Activated CD4-positive, alpha-beta T cell treated with anti-CD3 and anti-CD28 coated beads for 48 hours (primary cell): ENCODE results near the gene EHD4.

Source experiments
- DNase-seq: peaks from one replicate; pipeline ENCODE4 v3.0.0-alpha.2; 2020

Gene EHD4

DNA sequence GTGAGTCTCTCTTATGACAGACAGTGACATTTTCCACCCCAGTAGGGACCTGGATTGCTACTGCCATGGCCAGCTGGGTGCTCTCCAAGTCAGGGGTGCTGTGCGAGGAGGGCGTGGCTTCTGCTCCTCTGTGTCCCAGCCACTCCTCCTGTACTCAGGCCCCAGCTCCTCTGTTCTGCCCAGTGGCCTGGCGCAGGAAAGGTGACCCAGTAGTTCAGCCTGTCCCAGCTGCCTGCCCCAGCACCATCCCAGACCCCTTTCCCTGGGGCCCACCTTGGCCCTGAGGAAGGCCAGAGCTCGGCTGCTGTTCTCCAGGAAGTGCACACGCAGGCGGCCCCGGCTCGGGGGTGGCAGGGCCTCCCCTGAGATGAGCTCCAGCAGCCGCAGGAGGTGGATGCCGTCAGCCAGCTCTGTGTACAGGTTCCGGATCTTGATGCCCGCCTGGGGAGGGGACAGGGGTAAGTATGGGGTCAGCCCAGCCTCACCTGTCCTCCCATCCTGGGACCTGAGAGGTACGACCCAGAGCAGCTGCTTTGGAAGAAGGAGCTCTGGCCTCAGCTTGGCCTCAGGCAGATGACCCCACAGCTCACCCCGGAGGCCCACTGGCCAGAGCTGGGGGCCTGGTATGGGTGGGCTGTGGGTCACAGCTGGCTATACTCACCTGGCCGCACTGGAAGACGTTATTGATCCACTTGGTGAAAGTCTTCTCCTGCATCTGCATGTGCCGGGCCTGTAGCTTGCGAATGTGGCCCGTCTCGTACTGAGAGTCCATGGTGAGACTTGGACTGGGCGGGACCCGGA lies 79.5 kb downstream of the EHD4 start:
- DNase-seq: no peak

DNA sequence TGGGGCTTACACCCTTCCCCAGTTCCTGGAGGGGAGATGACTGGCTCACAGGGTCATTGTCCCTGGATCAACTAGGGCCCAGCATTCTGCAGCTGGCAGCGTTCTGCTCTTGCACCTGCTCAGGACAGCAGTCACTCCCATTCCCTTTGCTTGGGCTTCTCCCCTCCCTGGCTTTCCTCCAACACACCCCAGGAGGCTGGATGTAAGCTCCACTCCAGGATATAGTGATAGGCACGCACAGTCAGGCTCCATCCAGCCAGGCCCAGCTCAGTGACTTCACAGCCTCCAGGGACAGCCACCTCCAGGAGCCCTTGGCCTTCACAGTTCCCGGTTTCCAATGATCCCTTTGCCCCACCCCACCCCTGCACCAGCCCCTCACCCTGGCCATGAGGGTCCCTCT lies 80.4 kb downstream of the EHD4 start:
- DNase-seq: no peak

- no peak for DNase-seq
Observed at GRCh38 chr15:41891226-41891625, 81.1 kb downstream of the EHD4 start.

DNA sequence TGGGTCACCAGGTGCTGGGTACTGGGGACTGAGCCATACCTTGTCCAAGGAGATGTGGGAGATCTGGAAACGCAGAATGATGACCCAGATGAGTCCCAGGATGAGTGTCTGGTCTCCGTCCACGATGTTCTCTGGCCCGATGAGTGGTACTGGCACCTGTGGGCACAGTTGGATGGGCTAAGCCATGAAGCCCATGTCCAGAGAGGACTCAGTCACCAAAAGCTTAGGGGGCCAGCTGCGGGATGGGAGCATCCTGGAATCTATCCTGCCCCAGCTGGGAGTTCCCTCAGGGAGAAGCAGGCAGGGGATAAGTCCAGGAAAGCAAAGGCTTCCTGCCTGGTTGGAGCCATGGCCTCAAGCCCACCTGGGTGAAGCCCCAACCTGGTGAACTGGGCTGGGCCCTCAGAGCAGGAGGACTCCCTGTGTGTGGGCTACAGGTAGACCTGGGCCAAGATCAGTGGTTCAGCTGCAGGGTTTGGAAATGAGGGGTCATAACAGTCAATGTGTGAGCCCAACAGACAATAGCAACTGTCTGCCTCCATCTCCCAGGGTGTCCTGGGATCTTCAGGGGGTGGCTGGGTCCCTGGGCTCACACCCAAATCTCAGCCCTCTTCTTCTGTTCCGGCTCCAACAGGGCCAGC lies 82.2 kb downstream of the EHD4 start:
- DNase-seq: no peak

GRCh38 chr15:41888662-41889253 lies 83.6 kb downstream of the EHD4 start:
- DNase-seq: no peak

DNA sequence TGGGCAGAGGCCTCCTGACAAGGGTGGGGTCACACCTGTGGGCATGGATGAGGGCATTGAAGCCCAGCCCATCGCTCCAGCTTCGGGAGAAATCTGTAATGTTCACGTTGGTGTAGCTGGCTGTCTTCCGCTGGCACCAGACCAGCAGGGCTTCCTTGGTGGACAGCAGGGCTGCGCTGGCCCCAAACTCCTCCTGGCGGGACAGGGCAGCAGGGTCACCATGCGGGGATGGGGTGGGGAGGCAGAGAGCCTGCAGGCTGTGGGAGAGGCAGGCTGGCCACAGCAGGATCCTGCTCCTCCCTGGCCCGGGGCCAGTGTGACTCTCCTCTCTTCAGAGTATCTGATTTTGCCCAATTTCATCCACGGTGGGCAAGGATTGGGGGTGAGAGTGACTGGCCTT lies 84.5 kb downstream of the EHD4 start:
- DNase-seq: no peak

- no peak for DNase-seq
Observed at GRCh38 chr15:41887161-41887560, 85.2 kb downstream of the EHD4 start.

DNA sequence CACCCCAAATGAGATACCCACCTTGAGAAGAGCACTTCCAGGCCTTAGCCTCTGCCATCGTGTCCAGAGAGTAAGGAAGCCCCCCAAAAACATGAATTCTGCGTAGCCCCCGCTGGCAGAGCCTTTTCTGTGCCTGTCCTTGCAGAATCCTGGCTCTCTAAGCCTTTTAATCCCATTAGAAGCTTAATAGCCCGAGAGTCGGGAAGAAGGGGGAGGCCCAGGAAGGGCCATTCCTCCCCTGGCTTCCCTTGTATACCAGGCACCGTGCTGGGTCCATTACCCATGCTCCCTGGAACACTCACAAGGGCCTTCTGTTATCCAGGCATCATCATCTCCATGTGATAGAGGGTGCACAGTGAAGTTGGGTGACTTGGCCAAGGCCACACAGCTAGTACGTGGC lies 85.6 kb downstream of the EHD4 start:
- no peak for DNase-seq

DNA sequence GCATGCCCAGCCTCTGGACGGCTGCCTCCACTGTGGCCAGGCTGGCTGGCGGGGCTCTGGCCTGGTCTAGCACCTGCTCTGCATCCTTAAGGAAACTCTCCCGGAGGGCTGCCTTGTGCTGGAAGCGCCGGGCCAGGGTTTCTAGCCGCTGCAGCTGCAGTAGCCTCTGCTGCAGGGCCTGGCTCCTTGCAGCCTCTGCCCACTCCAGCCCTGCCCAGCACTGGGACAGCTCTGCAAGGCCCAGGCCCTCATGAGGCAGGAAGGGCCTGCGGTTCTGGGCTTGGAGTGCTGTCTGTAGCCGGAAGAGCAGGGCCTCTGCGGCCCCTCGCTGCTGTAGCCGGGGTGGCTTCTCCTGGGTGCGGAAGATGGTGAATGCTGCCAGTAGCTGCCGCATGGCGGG lies 86.5 kb downstream of the EHD4 start:
- no peak for DNase-seq

- no peak for DNase-seq
Observed at GRCh38 chr15:41885321-41885720, 87.0 kb downstream of the EHD4 start.

DNA sequence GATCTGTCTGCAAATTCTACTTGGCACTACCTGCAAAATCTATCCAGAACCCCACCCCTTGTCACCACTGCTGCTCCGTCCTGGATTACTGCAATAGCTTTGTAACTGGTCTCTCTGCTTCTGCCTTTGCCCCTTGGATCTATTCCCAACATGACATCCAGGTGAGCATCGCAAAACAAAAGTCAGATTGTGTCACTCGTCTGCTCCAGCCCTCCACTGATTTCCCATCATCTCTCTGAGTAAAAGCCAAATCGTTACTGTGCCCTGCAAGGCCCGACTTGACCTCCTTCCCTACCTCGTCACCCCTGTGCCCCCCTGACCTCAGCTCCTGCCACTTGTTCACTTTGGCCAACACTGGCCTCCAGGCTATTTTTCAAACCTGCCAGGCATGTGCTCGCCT lies 87.9 kb downstream of the EHD4 start:
- no peak for DNase-seq

GRCh38 chr15:41883484-41883825 lies 88.9 kb downstream of the EHD4 start:
- no peak for DNase-seq

GRCh38 chr15:41882689-41883483 lies 89.5 kb downstream of the EHD4 start:
- no peak for DNase-seq

DNA sequence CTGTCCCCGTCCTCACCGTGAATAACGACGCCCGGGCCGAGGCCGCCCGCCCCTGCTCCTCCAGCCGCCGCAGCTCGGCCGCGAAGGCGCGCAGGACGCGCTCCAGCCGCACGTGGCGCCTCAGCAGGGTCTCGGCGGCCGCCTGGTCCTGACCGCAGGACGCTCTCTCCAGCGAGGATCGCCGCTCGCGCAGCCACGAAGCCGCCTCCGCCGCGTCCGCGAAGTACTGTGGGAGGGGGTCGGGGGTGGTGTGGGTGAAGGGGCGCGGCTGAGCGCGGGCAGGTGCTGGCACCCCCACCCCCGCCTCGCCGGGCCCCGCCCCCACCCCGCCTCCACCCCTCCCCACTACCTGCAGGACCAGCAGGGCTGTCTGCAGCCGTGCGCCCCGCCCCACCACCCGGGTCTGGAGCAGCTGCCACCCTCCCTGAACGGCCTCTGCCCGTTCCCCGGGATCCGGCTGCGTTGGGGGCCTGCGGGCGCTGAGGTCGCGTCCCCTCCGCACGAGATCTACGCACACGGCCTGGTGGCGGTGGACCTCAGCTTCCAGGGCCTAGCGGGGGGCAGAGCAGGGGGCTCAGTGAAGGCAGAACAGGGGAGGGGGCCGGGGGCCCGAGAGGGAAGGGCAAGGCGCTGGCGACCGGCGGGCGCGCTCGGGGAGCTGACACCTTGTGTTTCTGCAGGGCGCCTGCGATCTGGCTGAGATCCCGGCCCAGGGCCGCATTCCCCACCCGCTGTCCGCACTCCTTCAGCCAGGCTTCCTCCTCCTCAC lies 90.3 kb downstream of the EHD4 start:
- no peak for DNase-seq

DNA sequence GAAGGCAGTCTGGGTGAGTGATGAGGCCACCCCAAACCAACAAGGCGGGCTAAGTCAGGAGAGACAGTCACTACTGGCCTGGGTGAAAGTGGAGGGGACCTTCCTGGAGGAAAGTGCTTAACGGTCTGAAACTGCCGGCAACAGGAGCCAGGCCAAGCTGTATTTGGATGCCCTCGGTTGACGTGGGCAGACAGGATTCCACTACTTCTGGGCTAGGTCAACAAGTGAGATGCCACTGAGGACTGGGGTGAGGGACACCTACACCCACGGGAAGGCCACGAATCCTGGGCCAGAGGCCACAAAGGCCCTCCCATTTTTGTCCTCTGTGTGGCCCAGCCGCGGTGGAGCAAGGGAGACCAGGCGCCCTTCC lies 90.8 kb downstream of the EHD4 start:
- DNase-seq: no peak

DNA sequence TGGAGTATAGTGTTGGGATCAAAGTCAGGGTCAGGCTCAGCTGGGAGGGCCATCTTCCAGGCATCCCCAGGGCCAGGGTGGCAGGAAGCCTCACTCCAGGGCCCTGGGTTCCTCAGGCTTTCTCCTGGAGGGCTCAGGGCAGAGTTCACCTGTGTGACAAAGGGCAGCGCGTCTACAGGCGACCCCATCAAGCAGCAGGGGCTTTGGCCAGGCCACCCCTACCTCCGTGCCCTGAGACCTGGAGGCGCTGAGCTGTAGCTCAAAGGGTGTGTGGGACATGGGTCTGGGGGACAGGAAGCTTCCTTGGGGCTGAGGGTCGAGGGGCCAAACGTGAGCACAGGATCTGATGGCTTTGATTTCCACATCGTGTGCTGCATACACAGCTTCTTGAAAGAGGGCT lies 91.3 kb downstream of the EHD4 start:
- DNase-seq: no peak

DNA sequence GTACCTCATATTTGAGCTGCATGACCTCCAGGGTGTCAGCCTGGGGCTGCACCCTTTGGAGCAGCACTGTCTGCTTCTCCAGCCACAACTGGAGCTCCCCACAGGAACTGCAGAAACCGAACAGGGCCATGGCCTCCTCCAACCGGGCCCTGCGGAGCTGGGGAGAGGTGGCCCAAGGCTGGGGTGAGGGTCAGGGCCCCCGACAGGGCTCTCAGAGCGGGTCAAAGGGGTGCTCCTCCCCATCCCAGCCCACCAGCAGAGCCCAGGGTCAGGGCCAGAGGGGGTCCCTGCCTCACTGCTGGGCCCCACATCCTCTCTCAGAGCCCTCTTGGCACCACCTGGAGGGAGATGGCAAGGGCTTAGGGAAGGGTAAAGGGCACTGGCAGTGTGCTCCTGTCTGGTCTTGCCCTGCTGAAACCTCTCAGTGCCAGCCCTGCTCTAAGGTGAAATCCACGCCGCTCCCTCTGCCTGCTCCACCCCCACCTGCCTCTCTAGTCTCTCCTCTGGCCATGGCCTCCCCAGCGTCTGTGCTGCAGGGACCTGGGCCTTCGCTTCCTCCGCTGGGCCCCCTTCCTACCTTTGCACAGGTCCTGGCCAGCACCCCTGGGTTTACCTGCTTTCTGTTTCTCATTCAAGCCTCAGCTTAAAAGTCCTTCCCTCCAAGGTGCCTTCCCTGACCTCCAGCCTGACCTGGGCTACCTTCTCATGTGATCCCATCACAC lies 92.0 kb downstream of the EHD4 start:
- DNase-seq: no peak

GRCh38 chr15:41879321-41879845 lies 93.0 kb downstream of the EHD4 start:
- no peak for DNase-seq

DNA sequence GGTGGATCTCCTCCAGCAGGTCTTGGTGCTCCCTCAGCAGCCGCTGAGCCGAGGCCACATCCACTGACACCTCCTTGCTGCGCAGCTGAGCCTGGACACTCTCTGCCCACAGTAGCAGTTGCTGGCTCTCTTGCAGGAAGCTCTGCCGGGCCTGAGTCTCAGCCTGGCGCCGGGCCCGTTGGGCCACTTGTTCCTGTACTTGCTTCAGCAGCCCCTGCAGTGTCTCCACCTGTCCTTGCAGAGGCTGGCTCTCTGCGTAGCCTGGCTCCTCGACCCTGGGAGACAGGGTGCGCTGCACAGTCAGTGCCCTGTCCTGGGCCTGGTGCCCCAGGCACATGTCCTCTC lies 94.0 kb downstream of the EHD4 start:
- DNase-seq: no peak

GRCh38 chr15:41877631-41878354 lies 94.6 kb downstream of the EHD4 start:
- no peak for DNase-seq

DNA sequence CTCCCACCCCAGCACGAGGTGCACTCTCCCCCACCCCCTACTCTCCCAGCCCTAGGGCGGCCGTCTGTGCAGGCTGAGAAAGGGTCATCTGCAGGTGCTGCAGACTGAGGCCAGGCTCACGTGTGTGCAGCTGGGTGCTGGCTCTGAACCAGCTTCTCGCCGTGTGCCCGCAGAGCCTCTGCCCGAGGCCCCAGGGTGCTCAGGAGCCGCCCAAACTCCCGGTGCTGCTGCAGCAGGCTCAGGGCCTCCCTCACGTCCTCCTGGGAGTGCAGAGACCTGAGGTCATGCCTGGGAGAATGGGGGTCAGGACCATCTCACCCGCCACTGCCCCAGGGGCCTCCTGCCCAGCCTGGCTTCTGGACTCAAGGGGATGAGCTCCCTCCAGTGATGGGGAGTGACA lies 95.7 kb downstream of the EHD4 start:
- DNase-seq: no peak
